ENCODE data around the gene HDAC4. TPM values are rescaled to one million over a fixed set of nuclear protein-coding genes. Genes with fewer than 3 reads are reported as not detected.

Gene HDAC4
- total RNA-seq, 1 experiment from 2014 or later = 44.4 TPM

DNA sequence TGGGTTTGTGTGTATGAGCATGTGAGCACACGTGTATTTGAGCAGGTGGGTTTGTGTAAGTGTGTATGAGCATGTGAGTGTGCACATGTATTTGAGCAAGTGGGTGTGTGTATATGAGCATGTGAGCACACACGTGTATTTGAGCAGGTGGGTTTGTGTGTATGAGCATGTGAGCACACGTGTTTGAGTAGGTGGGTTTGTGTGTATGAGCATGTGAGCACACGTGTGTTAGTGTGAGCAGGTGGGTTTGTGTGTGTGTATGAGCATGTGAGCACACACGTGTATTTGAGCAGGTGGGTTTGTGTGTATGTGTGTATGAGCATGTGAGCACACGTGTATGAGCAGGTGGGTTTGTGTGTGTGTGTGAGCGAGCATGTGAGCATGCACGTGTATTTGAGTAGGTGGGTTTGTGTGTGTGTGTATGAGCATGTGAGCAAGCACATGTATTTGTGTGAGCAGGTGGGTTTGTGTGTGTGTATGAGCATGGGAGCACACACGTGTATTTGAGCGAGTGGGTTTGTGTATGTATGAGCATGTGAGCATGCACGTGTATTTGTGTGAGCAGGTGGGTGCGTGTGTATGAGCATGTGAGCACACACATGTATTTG lies 383.2 kb downstream of the HDAC4 start:
- CTCF ChIA-PET = no interaction called here
- Mint-ChIP-seq H3K27ac (no peak overlapping the region), H3K4me3 (no peak overlapping the region), H3K4me1 (peaks cover 7% of the 10 kb centered on the region), H3K36me3 (no peaks in the 10 kb centered on the region), H3K27me3 (ENCODE audit: low read depth) (peaks cover 2% of the 10 kb centered on the region; the same call in 1 of the 2 replicates), H3K9me3 (no peaks in the 10 kb centered on the region)
- DNase-seq (ENCODE audit: low spot score) (no peak), ATAC-seq (no peak)
- TF ChIP-seq, protein P1, sequence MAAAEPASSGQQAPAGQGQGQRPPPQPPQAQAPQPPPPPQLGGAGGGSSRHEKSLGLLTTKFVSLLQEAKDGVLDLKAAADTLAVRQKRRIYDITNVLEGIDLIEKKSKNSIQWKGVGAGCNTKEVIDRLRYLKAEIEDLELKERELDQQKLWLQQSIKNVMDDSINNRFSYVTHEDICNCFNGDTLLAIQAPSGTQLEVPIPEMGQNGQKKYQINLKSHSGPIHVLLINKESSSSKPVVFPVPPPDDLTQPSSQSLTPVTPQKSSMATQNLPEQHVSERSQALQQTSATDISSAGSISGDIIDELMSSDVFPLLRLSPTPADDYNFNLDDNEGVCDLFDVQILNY (CRISPR knock-in tag; IDR thresholded peaks at IDR 0.05) = no peak
- TF ChIP-seq ELF4 (CRISPR knock-in tag; IDR thresholded peaks at IDR 0.05; ENCODE audit: low read depth) (no peak), ZNF317 (CRISPR knock-in tag; IDR thresholded peaks at IDR 0.05; ENCODE audit: borderline replicate concordance, low read depth) (no peak), JAZF1 (CRISPR knock-in tag; IDR thresholded peaks at IDR 0.05) (no peak), GTF2I (CRISPR knock-in tag; conservative IDR thresholded peaks at IDR 0.05) (no peak), JUN (CRISPR knock-in tag; IDR thresholded peaks at IDR 0.05) (no peak), TP53 (CRISPR knock-in tag; IDR thresholded peaks at IDR 0.05) (no peak), IRF2 (CRISPR knock-in tag; IDR thresholded peaks at IDR 0.05; ENCODE audit: borderline replicate concordance, low read depth) (no peak), TEAD4 (CRISPR knock-in tag; IDR thresholded peaks at IDR 0.05) (no peak)
- TF ChIP-seq, protein P2, sequence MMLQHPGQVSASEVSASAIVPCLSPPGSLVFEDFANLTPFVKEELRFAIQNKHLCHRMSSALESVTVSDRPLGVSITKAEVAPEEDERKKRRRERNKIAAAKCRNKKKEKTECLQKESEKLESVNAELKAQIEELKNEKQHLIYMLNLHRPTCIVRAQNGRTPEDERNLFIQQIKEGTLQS (CRISPR knock-in tag; conservative IDR thresholded peaks at IDR 0.05) = no peak
- TF ChIP-seq, protein P3, sequence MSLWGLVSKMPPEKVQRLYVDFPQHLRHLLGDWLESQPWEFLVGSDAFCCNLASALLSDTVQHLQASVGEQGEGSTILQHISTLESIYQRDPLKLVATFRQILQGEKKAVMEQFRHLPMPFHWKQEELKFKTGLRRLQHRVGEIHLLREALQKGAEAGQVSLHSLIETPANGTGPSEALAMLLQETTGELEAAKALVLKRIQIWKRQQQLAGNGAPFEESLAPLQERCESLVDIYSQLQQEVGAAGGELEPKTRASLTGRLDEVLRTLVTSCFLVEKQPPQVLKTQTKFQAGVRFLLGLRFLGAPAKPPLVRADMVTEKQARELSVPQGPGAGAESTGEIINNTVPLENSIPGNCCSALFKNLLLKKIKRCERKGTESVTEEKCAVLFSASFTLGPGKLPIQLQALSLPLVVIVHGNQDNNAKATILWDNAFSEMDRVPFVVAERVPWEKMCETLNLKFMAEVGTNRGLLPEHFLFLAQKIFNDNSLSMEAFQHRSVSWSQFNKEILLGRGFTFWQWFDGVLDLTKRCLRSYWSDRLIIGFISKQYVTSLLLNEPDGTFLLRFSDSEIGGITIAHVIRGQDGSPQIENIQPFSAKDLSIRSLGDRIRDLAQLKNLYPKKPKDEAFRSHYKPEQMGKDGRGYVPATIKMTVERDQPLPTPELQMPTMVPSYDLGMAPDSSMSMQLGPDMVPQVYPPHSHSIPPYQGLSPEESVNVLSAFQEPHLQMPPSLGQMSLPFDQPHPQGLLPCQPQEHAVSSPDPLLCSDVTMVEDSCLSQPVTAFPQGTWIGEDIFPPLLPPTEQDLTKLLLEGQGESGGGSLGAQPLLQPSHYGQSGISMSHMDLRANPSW (CRISPR knock-in tag; conservative IDR thresholded peaks at IDR 0.05; ENCODE audit: low read depth) = no peak
- TF ChIP-seq, protein P4, sequence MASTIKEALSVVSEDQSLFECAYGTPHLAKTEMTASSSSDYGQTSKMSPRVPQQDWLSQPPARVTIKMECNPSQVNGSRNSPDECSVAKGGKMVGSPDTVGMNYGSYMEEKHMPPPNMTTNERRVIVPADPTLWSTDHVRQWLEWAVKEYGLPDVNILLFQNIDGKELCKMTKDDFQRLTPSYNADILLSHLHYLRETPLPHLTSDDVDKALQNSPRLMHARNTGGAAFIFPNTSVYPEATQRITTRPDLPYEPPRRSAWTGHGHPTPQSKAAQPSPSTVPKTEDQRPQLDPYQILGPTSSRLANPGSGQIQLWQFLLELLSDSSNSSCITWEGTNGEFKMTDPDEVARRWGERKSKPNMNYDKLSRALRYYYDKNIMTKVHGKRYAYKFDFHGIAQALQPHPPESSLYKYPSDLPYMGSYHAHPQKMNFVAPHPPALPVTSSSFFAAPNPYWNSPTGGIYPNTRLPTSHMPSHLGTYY (CRISPR knock-in tag; IDR thresholded peaks at IDR 0.05) = no peak
- TF ChIP-seq, protein P5, sequence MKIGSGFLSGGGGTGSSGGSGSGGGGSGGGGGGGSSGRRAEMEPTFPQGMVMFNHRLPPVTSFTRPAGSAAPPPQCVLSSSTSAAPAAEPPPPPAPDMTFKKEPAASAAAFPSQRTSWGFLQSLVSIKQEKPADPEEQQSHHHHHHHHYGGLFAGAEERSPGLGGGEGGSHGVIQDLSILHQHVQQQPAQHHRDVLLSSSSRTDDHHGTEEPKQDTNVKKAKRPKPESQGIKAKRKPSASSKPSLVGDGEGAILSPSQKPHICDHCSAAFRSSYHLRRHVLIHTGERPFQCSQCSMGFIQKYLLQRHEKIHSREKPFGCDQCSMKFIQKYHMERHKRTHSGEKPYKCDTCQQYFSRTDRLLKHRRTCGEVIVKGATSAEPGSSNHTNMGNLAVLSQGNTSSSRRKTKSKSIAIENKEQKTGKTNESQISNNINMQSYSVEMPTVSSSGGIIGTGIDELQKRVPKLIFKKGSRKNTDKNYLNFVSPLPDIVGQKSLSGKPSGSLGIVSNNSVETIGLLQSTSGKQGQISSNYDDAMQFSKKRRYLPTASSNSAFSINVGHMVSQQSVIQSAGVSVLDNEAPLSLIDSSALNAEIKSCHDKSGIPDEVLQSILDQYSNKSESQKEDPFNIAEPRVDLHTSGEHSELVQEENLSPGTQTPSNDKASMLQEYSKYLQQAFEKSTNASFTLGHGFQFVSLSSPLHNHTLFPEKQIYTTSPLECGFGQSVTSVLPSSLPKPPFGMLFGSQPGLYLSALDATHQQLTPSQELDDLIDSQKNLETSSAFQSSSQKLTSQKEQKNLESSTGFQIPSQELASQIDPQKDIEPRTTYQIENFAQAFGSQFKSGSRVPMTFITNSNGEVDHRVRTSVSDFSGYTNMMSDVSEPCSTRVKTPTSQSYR (CRISPR knock-in tag; IDR thresholded peaks at IDR 0.05) = no peak
- POLR2A ChIA-PET = no interaction called here

DNA sequence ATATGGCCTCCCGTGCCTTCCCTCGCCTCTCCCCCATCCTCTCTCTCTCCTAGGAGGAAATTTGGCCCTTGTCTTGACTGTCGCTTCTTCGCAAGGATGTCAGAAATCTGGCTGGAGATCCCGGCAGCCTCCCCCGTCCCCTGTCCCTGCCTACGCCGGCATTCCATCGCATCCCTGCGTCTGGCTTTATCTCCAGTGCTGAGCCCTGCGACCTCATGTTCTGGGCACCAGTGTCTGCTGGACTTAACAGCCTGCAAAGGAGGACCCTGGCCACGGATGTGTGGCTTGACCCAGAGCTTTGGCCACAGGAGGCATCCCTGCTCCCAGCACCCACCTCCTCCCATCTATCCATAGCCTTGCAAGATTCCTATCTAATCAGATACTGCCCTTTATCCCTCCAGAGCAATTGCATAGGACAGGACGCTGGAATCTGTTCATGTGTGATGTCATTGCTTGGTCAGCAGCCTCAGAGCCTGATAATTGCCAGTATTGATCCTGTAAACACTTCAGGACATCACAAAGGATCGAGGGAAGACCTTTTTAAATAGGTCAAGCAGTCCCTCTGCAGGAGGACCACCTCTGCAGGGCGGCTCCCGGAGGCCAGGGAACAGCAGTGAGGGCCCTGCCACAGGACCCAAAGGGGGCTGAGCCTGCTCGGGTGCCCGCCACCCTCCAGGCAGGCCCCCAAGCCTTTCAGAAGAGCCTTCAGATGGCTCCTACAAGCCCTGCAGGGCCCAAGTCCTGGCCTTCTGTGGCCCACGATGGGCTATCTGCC lies 384.7 kb downstream of the HDAC4 start:
- H3K4me1 Mint-ChIP-seq = peaks cover under 1% of the 10 kb centered on the region; the same call in 1 of the 2 replicates
- DNase-seq (ENCODE audit: low spot score) = no peak
- ATAC-seq = no peak
- H3K36me3 Mint-ChIP-seq = no peaks in the 10 kb centered on the region
- CTCF ChIA-PET = interaction anchor here (0.6 kb wide), 1 partner anchor 10 kb away, joined by 3 read pairs; no protein-coding TSS in a partner anchor
- 0 out of 2 replicates have a peak, but pooled peaks cover 2% of the 10 kb centered on the region for H3K27me3 Mint-ChIP-seq (ENCODE audit: low read depth)
- no peaks in the 10 kb centered on the region for H3K9me3 Mint-ChIP-seq
- H3K27ac Mint-ChIP-seq = no peak overlapping the region
- no peak overlapping the region for H3K4me3 Mint-ChIP-seq
- POLR2A ChIA-PET = no interaction called here
- TF ChIP-seq ETV6 (CRISPR knock-in tag; IDR thresholded peaks at IDR 0.05) (no peak), PRRX2 (CRISPR knock-in tag; IDR thresholded peaks at IDR 0.05) (no peak), KAT7 (CRISPR knock-in tag; IDR thresholded peaks at IDR 0.05; ENCODE audit: borderline replicate concordance) (no peak), ESRRA (CRISPR knock-in tag; IDR thresholded peaks at IDR 0.05; ENCODE audit: borderline replicate concordance) (no peak), NR2C2 (CRISPR knock-in tag; IDR thresholded peaks at IDR 0.05) (no peak), ELF4 (CRISPR knock-in tag; IDR thresholded peaks at IDR 0.05; ENCODE audit: low read depth) (no peak), RORB (CRISPR knock-in tag; IDR thresholded peaks at IDR 0.05) (no peak)
- TF ChIP-seq, protein P6, sequence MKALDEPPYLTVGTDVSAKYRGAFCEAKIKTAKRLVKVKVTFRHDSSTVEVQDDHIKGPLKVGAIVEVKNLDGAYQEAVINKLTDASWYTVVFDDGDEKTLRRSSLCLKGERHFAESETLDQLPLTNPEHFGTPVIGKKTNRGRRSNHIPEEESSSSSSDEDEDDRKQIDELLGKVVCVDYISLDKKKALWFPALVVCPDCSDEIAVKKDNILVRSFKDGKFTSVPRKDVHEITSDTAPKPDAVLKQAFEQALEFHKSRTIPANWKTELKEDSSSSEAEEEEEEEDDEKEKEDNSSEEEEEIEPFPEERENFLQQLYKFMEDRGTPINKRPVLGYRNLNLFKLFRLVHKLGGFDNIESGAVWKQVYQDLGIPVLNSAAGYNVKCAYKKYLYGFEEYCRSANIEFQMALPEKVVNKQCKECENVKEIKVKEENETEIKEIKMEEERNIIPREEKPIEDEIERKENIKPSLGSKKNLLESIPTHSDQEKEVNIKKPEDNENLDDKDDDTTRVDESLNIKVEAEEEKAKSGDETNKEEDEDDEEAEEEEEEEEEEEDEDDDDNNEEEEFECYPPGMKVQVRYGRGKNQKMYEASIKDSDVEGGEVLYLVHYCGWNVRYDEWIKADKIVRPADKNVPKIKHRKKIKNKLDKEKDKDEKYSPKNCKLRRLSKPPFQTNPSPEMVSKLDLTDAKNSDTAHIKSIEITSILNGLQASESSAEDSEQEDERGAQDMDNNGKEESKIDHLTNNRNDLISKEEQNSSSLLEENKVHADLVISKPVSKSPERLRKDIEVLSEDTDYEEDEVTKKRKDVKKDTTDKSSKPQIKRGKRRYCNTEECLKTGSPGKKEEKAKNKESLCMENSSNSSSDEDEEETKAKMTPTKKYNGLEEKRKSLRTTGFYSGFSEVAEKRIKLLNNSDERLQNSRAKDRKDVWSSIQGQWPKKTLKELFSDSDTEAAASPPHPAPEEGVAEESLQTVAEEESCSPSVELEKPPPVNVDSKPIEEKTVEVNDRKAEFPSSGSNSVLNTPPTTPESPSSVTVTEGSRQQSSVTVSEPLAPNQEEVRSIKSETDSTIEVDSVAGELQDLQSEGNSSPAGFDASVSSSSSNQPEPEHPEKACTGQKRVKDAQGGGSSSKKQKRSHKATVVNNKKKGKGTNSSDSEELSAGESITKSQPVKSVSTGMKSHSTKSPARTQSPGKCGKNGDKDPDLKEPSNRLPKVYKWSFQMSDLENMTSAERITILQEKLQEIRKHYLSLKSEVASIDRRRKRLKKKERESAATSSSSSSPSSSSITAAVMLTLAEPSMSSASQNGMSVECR (CRISPR knock-in tag; IDR thresholded peaks at IDR 0.05; ENCODE audit: borderline replicate concordance) = no peak
- TF ChIP-seq, protein P7, sequence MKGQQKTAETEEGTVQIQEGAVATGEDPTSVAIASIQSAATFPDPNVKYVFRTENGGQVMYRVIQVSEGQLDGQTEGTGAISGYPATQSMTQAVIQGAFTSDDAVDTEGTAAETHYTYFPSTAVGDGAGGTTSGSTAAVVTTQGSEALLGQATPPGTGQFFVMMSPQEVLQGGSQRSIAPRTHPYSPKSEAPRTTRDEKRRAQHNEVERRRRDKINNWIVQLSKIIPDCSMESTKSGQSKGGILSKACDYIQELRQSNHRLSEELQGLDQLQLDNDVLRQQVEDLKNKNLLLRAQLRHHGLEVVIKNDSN (CRISPR knock-in tag; IDR thresholded peaks at IDR 0.05) = no peak

All from WTC11 (cell line).